GDM1 (cell line): ENCODE measurements around the gene WNT3.

Experiments
- DNase-seq: peaks from one replicate; lab custom pipeline; 2025; lab: John Stamatoyannopoulos, UW

The WNT3 gene

GRCh38 chr17:46730679-46731078 lies 87.8 kb downstream of the WNT3 start:
- no peak for DNase-seq

GRCh38 chr17:46730026-46730425 lies 88.5 kb downstream of the WNT3 start:
- DNase-seq, result no peak

- no peak for DNase-seq
Measured at GRCh38 chr17:46727572-46728348, 90.7 kb downstream of the WNT3 start.

GRCh38 chr17:46726206-46726605 lies 92.3 kb downstream of the WNT3 start:
- no peak for DNase-seq

- no peak for DNase-seq
Measured at GRCh38 chr17:46722662-46723285, 95.7 kb downstream of the WNT3 start.

GRCh38 chr17:46720408-46720807 lies 98.1 kb downstream of the WNT3 start:
- no peak for DNase-seq

- DNase-seq, result no peak
Measured at GRCh38 chr17:46719891-46720290, 98.6 kb downstream of the WNT3 start.

- no peak for DNase-seq
Measured at GRCh38 chr17:46717999-46718398, 100.5 kb downstream of the WNT3 start.
